ENCODE measurements around the gene CD209.

DNA sequence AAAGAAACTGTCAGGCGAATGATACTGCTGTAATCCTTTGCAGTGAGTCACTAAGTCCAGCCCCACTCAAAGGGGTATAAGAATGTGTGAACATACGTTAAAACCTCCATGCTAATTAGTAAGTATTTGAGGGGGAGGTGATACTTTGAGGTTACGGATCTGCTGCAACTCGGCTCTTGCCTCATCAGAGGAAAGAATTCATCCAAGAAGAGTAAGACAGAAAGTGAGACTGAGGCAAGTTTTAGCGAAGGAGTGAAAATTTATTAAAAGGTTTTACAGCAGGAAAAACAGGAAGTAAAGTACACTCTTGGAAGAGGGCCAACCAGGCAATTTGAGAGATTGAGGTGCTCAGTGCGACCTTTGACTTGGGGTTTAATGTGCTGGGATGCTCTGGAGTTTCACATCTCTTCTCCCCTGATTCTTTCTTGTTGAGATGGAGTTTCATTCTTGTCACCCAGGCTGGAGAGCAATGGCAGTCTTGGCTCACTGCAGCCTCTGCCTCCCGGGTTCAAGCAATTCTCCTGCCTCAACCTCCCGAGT lies 25.5 kb upstream of the CD209 start:
- TF ChIP-seq CTCF (IDR thresholded peaks at IDR 0.05): no peak
- TF ChIP-seq POLR2A (IDR thresholded peaks at IDR 0.05; ENCODE audit: low read depth): no peak
- no peak for TF ChIP-seq EP300 (IDR thresholded peaks at IDR 0.05)
- no peak for TF ChIP-seq POLR2AphosphoS5 (IDR thresholded peaks at IDR 0.05)
